Measurements from ENCODE around the gene RICTOR. TPM values are rescaled to one million over a fixed set of nuclear protein-coding genes. Genes with fewer than 3 reads are reported as not detected.

Gene RICTOR
- total RNA-seq, 4 donors from 2014 or later, result 21.7 to 46.7 (median 33.4) TPM

DNA sequence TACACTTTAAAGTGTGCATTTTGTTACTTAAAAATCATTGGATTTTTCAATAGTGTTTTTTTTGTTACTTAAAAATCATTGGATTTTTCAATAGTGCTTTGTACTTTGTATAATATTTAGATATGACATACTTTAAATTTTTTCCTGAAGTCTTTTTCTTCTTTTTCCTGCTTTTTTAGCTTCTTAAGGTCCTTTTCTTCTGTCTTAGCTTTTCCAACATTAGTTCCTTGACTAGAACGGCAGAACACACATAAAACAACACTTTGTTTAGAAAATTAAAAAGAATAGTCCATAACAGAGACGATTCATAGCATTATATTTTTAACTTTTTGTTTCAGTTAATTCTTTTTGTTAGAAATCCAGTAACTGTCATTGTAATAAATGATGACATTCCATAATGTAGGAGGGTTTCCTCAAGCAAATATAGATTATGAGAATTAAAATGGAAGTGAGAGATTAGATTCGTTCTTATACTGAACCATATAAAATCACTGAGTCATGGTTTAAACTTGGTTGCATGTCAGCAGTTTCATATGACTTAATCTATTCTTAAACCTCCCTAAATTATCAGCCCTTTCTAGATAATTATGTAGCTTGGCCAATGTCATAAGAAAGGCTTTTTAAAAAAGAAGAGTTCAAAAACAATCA is 45.3 kb upstream of the RICTOR start:
- DNase-seq (ENCODE audit: low spot score in 2 of 2), result no peak
- intact Hi-C loops (cut with DNase I; ENCODE audit: low total_unique reads), result no loop called here
- H3K4me3 ChIP-seq (ENCODE audit: low read depth, poor library complexity, severe bottlenecking), result no peak overlapping the region
- WGBS, 2 donors, result 77 to 81% methylated on average over 3 of the region's 3 CpGs
- TF ChIP-seq, protein P1, sequence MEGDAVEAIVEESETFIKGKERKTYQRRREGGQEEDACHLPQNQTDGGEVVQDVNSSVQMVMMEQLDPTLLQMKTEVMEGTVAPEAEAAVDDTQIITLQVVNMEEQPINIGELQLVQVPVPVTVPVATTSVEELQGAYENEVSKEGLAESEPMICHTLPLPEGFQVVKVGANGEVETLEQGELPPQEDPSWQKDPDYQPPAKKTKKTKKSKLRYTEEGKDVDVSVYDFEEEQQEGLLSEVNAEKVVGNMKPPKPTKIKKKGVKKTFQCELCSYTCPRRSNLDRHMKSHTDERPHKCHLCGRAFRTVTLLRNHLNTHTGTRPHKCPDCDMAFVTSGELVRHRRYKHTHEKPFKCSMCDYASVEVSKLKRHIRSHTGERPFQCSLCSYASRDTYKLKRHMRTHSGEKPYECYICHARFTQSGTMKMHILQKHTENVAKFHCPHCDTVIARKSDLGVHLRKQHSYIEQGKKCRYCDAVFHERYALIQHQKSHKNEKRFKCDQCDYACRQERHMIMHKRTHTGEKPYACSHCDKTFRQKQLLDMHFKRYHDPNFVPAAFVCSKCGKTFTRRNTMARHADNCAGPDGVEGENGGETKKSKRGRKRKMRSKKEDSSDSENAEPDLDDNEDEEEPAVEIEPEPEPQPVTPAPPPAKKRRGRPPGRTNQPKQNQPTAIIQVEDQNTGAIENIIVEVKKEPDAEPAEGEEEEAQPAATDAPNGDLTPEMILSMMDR (IDR thresholded peaks at IDR 0.05), result no peak
- TF ChIP-seq POLR2A (IDR thresholded peaks at IDR 0.05), result no peak

DNA sequence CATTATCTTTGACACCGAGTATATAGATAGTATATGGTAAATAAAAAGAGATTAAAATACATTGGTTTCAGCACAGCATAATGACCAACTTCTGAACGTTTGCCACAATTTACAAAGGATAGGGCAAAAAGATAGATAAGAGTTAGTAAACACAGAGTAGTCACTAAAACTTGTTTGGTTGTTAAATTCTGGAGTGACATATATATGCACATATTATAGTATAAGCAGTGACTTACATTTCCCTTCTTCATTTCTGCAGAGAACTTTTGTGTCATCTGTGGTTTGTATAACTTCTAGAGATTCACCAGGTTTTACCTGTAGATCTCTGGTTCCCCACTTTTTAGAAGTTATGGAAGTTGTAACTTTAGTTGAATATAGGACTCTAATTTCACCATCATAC is 44.4 kb upstream of the RICTOR start:
- intact Hi-C loops (cut with DNase I; ENCODE audit: low total_unique reads), result no loop called here
- 81 to 85% methylated on average over 2 of the region's 2 CpGs for WGBS, 2 donors
- TF ChIP-seq, protein P1 (IDR thresholded peaks at IDR 0.05), result no peak
- no peak for TF ChIP-seq POLR2A (IDR thresholded peaks at IDR 0.05)
- H3K4me3 ChIP-seq (ENCODE audit: low read depth, poor library complexity, severe bottlenecking), result no peak overlapping the region
- no peak for DNase-seq (ENCODE audit: low spot score in 2 of 2)

DNA sequence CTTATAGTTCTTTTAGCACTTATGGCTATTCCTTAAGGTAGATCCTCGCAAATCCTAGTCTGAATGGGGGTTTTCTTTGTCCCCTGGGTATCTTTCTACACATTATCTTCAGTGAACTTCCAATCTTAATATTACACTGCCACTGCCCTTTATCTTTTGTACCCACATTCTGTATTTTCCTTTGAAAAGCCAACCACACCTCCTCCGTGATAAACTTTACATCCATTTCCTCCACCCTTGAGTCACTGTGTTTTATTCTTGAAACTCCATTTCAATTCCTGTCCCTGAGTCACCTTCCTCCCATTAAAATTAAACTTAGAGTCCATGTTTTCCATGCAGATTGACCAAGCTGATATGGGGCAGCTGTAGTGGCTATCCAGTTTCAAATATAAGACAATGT is 43.2 kb upstream of the RICTOR start:
- DNase-seq (ENCODE audit: low spot score in 2 of 2), result no peak
- intact Hi-C loops (cut with DNase I; ENCODE audit: low total_unique reads), result no loop called here
- WGBS, 2 donors, result 77 to 82% methylated on average over 2 of the region's 2 CpGs
- H3K4me3 ChIP-seq (ENCODE audit: low read depth, poor library complexity, severe bottlenecking), result no peak overlapping the region
- TF ChIP-seq, protein P1 (IDR thresholded peaks at IDR 0.05), result no peak

DNA sequence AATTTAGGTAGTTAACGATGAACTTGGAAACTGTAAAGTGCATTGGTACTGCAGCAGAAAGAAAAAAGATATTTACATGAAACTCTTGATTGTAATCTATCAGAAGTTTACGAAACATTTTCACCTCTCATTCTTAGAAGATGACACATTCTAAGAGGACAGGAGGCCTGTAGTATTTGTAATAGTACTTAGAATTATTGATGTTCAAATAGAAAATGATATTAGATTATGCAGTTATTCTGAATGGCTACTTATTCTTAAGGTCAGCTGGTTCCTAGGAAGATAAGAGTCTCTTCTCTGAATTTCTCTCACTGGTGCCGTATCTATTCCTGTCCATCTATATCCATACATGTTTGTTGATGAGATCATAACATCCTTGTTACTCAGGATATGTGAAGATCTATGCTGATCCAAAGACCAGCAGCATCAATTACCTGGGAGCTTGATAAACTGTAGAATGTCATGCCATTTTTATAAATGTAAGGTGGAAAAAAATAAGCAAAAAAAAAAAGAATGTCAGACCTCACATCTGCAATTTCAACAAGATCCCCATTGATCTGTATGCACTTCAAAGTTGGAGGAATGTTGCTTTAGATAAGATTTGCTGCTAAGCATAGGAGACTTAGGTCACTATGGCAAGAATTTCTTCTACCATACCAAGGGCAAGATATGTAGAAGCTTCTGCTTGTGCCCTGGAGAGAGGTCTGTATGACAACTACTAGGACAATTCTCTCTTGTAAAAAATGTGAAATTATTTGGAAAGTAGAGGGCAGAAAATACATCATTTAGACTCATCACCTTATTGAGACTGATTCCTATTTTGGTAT is 42.4 kb upstream of the RICTOR start:
- 81 to 85% methylated on average over 3 of the region's 3 CpGs for WGBS, 2 donors
- no peak overlapping the region for H3K4me3 ChIP-seq (ENCODE audit: low read depth, poor library complexity, severe bottlenecking)
- TF ChIP-seq, protein P1 (IDR thresholded peaks at IDR 0.05), result no peak
- TF ChIP-seq POLR2A (IDR thresholded peaks at IDR 0.05), result no peak
- no peak for DNase-seq (ENCODE audit: low spot score in 2 of 2)
- intact Hi-C loops (cut with DNase I; ENCODE audit: low total_unique reads), result no loop called here

DNA sequence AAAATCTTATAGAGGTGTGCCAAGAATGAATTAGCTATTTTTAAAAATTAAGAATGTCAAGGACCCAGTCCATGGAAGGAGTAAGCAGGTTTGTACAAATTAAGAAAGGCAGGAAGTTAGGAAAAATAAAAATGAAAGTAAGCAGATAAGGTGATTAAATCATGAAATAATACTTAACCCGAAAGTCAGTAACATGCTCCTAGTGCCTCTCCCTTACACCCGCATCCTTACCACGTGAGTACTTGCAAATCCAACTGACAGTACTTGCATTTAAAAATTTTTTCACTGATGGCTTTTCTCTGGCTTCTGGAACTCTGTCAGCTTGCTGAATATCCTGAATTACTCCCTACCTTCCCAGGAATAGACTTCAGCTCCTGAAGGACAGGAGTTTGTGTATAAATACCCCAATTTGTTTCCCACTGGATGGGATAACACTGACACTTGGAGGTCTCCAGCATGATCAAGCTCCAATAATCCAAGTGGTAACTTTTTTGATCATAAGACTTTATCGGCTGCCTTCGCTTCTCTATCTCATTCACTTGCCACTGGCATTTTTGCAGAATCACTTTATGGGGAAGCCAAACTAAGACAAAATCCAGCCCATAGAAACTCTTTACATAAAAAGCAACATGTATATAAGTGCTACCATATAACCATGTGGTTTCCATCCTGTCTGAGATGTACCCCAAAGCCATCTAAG is 41.6 kb upstream of the RICTOR start:
- WGBS, 2 donors, result 70 to 76% methylated on average over 5 of the region's 5 CpGs
- no peak overlapping the region for H3K4me3 ChIP-seq (ENCODE audit: low read depth, poor library complexity, severe bottlenecking)
- no peak for TF ChIP-seq POLR2A (IDR thresholded peaks at IDR 0.05)
- DNase-seq (ENCODE audit: low spot score in 2 of 2), result no peak
- intact Hi-C loops (cut with DNase I; ENCODE audit: low total_unique reads), result no loop called here

DNA sequence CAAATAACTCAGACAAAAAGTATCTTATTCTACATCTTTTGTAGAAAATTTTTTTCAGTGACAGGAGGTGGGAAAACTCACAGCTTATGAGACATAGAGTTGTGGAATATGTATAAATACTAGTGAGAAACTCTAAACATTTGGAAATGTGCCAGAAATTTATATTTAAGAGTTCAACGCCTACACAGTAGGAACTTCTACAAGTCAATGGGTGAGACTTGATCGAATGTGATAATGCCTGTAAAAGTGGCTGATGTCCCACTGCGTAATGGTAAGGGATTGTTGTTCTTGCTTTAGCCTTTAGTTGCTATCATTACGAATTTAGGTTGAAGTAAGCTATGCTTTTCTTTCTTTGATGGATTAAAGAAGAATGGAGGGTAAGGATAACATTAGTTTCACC is 40.0 kb upstream of the RICTOR start:
- 82 to 89% methylated on average over 4 of the region's 4 CpGs for WGBS, 2 donors
- no peak for DNase-seq (ENCODE audit: low spot score in 2 of 2)
- no peak overlapping the region for H3K4me3 ChIP-seq (ENCODE audit: low read depth, poor library complexity, severe bottlenecking)
- TF ChIP-seq POLR2A (IDR thresholded peaks at IDR 0.05), result no peak
- TF ChIP-seq, protein P1 (IDR thresholded peaks at IDR 0.05), result no peak
- intact Hi-C loops (cut with DNase I; ENCODE audit: low total_unique reads), result no loop called here

All from lower leg skin (tissue), 4 donors.